NK-92 (cell line): ENCODE measurements around the gene KRT9.

Source experiments
- DNase-seq: peaks from one replicate; lab custom pipeline; 2025; ENCODE audit not compliant: unreplicated experiment; lab: John Stamatoyannopoulos, UW

The KRT9 gene

DNA sequence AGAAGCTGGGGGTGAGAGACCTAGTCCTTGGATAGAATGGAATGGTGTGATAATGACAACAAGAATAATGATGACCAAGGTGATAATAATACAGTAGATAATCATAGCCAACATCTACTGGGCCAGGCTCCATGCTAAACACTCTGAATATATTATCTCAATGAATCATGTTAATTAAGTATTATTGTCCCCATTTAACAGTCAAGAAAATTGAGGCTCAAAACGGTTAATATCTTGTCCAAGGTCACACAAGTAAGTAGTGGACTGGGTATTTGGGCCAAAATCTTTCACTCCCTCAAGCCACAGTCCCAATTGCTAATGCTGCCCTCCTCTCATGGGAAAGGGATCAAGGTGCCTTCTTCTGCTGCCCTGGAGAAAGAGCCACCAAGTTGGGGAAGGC is 39.9 kb downstream of the KRT9 start:
- DNase-seq = no peak

- no peak for DNase-seq
Observed at GRCh38 chr17:41530062-41531048, 41.5 kb downstream of the KRT9 start.

- no peak for DNase-seq
Observed at GRCh38 chr17:41529491-41529915, 42.4 kb downstream of the KRT9 start.

DNA sequence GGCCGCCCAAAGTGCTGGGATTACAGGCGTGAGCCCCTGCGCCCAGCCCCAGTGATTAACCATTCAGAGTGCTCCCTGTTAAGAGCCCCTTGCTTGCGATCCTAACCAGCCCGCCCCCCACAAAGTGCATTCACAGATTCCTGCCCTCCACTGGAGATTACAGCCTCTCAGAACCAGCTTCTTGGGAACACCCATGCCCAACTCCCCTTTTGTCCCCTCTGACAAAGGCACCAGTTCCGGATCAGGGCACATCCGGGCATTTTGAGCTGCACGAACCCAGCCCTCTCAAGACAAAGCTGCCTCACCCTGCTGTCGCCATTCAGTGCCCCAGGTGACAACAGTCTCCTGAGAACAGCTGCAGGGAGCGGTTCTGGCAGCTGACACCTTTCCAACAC is 42.9 kb downstream of the KRT9 start:
- no peak for DNase-seq

- DNase-seq = no peak
Observed at GRCh38 chr17:41527063-41528023, 44.5 kb downstream of the KRT9 start.

- no peak for DNase-seq
Observed at GRCh38 chr17:41524261-41524660, 47.6 kb downstream of the KRT9 start.

GRCh38 chr17:41523787-41524186 is 48.1 kb downstream of the KRT9 start:
- no peak for DNase-seq

DNA sequence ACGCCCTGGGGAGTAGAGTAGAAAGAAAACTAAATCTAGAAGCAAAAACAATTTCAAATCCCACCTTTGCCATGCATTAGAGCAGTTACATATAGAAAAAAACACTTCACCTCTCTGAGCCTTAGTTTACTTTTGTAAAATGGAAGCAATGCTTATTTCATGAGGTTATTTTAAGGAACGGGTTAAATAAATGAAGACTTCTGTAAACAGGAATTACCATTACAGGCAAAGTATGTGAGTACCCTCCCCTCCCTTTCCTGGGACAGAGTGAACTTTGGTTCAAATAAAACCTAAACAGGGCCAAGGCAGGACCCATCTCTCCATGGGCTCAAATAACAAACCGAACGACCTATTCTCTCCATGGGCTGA is 48.6 kb downstream of the KRT9 start:
- no peak for DNase-seq

DNA sequence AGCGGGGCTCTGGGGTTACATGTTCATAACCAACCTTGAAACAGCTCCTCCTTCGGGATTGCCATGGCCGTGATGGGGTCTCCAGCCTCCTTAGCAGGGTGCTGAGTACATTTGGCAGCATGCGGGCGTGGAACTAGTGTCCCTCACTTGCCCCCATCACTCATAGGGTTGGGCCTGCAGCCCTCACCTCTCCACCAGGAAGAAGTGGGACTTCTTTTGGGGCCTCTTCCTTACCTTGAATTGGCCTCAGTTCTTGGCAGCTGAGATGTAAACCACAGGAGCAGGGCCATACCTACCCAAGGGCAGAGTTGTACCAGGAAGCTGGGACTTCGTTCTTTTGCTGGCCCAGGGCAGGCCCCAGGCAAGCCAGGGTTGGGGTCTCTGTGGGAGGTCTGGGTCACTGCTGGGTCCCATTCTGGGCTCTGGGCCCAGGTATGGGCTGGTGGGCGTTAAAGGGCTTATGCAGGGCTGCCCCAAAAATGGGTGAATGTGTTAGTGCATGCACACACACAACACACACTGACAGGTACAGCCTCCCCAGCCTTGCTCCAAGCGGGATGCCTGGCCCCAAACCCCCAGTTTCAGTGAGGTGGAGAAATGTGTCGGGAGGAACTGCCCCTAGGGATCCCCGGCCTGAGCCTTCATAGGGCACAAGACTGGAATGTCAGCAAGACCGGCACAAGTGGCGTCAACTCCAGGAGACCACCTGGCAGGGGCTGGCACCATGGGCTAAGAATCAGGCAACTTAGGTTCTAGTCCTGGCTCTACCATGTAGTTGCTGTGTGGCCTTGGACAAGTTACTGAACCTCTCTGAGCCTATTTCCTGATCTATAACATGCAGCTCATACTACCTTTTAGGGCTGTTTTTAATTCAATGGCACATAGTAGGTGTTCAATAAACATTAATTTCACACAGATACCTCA is 49.3 kb downstream of the KRT9 start:
- DNase-seq = no peak

GRCh38 chr17:41521574-41522261 is 50.1 kb downstream of the KRT9 start:
- DNase-seq = no peak

DNA sequence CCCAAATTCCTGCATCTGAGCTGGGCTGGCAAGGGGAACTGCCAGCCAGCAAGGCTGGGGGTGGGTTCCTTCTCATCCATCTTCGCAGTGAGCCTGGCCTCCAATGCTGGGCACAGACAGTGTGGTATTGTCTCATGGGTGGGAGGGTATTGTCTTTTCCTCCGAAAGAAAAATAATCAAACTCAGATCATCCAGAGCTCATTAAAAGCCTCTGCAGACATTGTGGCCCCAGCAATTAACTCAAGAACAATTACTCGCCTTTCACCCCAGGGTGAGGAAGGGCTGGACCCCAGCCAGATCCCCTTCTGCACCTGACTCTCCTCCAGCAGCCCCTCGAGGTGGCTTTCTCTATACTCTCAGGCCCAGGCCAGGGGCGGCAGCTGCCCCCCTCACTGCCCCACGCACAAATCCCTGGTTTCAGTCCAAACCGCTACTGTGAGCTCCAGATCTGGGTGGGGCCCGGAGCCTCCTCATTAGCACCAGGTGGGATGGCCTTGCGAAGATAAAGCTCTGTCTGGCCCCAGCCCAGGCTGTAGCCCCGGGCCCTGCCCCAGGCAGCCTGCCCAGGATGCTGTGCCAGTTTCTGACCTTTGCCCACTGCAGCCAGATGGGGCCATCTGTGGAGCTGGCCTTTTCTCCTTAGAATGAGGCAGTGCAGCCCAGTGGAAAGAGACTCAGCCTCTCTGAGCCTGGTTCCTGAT is 50.9 kb downstream of the KRT9 start:
- no peak for DNase-seq

DNA sequence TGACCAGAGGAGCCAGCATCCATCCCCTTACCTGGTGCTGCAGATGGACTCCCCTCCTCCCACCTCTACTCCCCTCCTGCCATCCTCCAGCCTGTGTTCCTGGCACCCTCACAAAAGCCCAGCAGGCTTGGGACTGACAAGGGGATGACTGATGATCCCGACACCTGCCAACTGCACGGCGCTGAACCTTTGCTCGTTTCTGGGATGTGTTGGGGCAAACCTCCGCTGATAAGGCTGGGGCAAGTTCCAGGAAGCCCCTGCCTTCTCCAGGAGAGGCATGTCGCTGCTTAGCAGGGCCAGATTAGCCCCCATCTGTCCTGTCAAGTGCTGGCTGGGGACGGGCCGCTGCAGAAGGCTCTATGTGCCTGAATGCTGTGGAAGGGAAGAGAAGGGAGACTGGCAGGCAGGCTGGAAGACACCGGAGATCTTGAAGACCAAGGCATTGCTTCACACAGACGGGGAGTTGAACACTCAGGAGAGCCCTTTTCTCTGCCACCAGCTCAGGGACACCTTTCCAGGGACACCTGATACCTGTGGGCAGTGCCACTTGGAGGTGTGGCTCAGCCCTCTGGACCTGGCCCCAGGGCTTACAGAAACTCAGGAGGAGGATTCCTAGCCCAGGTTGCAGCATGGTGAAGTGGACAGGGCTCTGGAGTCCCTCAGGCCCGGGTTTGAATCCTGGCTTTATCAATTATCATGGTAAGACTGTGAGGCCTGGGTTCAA is 52.2 kb downstream of the KRT9 start:
- DNase-seq = no peak

- no peak for DNase-seq
Observed at GRCh38 chr17:41518789-41519449, 52.9 kb downstream of the KRT9 start, which contains the start of gene KRT15. Gene KRT15, minus strand, starts transcription at chr17:41518890. Its CDS starts 63 bp downstream, at chr17:41518827.

DNA sequence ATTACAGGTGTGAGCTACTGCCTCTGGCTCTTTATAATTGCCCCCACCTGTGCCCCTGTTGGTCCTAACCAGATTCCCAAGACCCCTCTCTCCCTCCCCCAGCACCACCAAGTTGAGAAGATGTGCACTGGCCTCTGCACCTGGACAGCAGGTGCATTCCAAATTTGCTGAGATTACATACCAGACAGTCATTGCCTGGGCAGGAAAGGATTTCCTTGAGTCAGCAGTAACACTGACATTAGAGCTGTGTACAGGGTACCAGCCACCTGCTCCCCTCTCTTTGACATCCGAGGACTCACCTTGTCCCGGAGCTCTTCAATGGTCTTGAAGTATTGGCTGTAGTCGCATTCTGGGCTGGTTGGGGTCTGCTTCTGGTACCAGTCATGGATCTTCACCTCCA is 53.8 kb downstream of the KRT9 start:
- DNase-seq = no peak

GRCh38 chr17:41516830-41517283 is 55.0 kb downstream of the KRT9 start:
- DNase-seq = no peak

DNA sequence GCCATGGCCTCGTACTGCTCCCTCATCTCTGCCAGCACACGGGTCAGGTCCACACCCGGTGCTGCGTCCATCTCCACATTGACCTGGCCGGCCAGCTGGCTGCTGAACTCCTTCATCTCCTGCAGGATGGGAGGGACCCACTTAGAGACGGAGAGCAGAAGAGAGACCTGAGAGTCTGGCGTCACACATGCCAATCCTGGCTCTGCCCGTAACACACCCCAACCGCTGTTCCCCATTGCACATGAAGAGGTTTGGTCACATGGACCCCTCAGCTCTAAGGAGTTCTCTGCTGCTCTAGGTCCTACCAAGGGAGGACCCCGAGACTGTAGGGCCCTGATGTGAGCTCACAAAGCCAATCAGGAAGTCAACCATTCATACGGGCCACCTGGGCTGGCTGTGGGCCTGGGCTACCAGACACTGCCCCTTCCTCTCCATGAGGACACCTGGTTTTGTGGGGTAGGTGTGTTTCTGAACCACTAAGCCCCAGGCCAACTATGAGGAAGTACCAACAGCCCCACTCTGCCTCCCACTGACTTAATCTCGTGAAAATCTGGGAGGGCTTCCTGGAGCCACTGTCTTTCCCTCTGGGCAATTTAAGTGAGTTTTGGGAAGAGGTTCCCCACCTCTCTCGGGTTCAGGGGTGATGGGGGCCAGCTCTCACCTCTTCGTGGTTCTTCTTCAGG is 55.6 kb downstream of the KRT9 start:
- no peak for DNase-seq
